HG03060 (cell line): ENCODE results near the gene ANTKMT.
"Not testable (repeated sequence)": the region's sequence is repeated elsewhere in the genome, so short reads cannot be mapped to it uniquely, and the experiment has no call there.

ENCODE experiments used
- ATAC-seq: cut with Tn5 transposase; IDR thresholded peaks from one replicate; pipeline ENCODE4 v1.9.1; 2021; ENCODE audit warnings: low read depth, moderate number of reproducible peaks; ENCODE audit not compliant: unreplicated experiment

Gene ANTKMT

DNA sequence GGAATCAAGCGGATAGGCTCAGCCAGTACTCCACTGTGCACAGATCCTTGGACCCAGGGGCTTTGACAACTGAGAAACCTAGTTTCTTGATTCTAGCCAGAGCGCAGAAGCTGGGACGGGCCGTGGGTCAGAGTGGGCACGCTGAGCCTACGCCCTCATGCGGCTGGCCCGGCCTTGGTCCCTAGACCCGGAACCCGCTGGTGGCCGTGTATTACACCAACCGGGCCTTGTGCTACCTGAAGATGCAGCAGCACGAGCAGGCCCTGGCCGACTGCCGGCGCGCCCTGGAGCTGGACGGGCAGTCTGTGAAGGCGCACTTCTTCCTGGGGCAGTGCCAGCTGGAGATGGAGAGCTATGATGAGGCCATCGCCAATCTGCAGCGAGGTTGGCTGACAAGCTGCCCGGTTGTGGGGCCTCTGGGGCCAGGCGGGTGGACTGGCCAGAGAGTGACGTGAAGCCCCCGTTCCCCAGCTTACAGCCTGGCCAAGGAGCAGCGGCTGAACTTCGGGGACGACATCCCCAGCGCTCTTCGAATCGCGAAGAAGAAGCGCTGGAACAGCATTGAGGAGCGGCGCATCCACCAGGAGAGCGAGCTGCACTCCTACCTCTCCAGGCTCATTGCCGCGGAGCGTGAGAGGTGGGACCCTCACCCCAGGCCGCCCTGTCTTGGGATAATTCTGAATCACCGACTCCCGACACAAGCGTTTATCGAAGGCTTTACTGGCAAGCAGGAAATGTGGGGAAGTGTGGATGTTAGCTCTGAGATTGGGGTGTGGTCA is 39.8 kb upstream of the ANTKMT start:
- no peak for ATAC-seq

DNA sequence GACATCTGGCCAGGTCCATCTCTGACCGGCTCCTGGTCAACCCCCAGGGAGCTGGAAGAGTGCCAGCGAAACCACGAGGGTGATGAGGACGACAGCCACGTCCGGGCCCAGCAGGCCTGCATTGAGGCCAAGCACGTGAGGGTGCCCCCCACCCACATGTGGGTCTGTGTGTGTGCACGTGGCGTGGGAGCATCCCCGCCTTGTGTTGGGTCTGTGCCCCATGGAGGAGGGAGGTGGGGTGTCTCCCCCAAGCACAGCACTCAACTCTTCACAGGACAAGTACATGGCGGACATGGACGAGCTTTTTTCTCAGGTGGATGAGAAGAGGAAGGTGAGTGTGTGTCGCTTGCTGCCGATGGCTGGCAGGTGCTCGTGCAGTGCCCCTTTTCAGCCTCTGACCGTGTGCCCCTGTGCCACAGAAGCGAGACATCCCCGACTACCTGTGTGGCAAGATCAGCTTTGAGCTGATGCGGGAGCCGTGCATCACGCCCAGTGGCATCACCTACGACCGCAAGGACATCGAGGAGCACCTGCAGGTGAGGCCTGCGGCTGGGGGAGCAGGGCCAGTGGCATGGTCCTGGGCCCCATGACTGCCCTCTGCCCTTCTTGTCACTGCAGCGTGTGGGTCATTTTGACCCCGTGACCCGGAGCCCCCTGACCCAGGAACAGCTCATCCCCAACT is 39.1 kb upstream of the ANTKMT start:
- no peak for ATAC-seq

DNA sequence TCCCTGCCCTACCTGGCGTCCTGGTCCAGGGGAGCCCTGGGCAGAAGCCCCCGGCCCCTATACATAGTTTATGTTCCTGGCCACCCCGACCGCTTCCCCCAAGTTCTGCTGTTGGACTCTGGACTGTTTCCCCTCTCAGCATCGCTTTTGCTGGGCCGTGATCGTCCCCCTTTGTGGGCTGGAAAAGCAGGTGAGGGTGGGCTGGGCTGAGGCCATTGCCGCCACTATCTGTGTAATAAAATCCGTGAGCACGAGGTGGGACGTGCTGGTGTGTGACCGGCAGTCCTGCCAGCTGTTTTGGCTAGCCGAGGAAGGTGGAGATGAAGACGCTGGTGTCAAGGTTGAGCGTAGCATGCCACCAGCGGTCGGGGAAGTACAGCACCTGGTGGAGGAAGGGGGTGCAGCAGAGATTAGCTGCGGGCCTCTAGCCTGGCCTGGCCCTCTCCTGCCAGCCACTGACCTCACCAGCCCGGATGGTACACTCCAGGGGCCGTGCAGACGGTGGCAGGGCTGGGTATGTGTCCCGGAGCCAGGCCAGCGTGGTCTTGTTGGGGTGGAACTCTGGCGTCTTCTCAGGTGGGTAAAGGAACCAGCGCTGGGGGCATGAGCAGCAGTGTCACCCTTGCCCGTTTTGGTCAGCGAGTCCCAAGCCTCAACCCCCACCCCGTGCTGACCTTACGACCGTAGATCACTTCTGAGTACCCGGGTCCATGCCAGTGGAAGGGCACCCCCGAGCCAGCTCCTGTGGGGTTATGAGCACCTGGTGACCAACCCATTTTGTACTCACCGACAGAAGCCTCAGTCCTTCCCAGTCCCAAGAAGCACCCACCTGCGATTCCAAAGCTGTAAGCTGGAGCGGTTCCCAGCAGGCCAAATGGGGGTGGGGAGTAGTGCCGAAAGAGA is 38.2 kb upstream of the ANTKMT start:
- no peak for ATAC-seq

DNA sequence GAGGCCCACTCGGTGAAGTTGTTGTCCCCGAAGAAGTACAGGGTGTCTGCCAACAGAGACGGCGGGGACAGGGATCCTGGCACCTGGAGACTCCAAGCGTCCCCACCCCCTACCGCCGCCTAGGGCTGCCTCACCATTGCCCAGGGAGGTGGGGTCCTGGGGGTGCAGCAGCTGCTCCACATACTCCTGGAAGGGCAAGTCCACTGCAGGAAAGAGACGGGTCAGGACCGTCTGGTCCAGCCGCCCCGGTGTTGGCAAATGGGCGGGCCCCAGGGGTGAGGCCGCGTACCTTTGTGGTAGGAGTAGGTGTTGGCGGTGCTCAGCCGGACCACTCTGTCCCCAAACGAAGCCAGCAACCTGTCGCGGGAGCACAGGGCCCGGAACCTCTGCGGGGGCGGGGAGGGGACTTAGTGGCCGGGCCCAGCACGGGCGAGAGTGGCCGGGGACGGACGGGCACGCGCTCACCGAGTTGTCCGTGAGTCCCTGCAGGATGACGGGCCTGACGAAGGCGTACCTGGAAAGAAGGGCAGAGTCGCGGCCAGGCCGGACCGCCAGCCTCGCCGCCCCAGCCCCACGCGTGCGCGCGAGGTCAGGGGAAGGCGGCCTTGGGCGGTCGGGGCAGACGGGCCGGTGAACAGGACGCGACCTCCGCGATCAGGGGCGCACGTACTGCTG is 37.4 kb upstream of the ANTKMT start:
- no peak for ATAC-seq

DNA sequence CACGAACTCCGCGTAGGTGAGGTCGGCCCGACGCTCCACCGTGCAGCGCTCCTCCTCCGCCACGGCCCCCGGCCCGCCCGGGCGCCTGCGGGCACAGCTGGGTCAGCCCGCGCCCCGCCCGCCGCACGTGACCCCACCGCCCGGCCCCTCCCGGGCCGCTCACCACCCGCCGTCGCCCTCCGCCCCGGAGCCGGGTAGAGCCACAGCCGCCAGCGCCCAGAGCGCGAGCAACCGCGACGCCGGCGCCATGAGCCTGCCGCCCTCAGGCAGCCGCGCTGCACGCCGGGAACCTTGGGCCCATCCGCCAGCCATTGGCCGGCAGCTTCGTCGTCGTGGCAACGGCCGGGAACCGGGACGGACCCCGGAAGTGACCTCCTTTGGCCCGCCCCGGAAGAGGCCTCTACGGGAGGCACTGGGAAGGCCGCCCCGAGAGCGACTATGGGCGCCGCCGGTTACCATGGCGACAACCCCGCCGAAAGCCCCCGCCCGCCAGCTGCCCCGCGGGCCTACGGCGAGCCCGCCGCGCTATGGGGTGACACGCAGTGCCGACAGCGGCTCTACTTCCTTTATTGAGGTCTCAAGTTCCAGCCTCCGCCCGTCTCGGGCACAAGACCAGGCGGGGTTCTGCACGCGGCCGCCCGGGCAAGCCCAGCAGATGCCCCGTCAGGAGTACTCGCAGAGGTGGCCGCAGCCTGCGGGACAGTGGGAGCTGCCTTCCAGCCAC is 36.7 kb upstream of the ANTKMT start, which contains the start of gene JMJD8:
Gene JMJD8 (minus strand): TSS at position 264 of the 724 bp plus-strand sequence. CDS start 15 bp downstream, at position 249.
- ATAC-seq: no peak

DNA sequence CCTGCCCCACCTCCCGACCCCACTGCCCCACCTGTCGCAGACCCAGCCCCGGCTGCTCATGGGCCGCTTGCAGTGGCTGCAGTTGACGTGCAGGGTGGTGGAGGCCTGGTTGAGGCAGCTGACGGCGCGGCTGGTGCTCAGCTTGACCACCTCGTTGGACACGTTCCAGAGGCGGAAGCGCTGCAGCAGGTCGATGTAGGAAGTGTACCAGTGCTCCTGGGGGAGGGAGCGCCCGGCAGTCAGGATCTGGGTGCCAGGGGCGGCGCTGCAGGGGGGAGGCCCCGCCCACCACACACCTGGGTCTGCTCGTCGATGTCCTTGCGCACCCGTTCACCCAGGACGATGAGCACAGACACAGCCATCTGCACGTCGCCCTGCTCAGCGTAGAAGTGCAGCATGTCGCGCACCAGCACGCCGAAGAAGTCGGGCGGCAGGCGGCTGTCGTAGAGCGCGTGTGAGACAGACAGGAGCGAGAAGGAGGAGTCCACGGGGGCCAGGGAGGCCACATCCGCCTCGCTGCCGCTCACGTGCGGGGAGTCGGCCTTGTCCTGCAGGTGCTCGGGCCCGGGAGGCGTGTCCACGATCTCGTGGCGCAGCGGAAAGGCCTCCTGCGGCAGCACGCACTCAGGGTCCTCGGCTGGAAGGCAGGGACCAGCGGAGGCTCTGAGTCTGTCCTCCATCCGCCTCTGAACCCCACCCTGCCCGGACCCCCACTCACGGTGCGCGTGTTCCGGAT is 35.8 kb upstream of the ANTKMT start:
- no peak for ATAC-seq

DNA sequence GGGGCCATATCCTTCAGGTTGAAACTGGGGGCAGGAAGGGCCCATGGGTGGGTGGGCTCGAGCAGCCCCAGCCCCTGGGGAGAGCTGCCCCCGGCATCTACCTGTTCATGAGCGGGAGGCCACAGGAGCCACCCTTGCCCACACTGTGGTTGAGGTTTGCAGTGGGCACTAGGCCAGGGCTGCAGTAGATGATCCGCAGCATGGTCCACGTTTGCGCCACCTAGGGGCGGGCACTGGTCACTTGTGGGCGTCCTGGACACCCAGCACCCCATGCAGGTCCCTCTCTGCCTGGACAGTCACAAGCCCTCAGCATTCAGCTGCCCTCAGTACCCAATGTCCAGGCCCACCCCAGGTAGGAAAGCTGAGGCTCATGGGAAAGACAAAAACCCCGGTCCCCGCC is 35.0 kb upstream of the ANTKMT start:
- no peak for ATAC-seq

DNA sequence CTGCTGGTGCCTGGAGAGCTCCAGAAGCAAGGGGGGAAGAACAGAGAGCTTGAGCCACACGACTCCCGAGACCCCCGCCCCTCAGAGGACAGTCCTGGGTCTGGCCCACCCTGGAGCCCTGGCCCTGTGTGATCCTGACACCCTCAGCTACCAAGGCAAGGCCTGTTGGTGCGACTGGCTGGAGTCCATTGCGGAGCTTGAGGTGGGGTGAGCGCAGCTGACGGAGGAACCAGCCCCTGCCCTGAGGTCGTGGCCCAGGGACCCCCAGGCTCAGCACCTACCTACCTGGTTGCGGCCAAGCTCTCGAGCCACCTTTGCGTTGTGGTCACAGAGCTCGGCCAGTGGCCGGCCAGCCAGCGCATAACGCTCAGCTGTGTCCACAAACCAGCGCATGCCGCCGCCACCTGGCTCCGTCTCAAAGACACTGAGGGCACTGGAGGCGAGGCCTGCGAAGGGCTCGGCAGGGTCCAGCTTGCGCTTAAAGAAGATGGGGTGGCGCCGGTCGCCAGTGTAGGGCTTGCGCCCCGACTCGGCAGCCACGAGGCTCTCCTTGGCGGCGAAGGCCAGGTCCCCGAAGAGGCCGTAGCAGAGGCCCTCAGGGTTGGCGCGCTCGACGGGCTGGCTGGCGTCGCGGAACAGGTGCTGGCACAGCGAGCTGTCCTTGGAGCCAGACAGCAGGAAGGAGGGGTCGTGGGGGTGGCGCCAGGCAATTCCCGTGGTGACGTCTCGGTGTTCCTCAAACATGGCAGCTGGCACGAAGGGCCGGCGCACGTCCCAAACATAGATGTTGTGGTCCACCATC is 34.3 kb upstream of the ANTKMT start:
- no peak for ATAC-seq

GRCh38 chr16:687499-687898 is 33.4 kb upstream of the ANTKMT start:
- ATAC-seq: no peak

GRCh38 chr16:689175-689897 is 31.6 kb upstream of the ANTKMT start:
- ATAC-seq: no peak

DNA sequence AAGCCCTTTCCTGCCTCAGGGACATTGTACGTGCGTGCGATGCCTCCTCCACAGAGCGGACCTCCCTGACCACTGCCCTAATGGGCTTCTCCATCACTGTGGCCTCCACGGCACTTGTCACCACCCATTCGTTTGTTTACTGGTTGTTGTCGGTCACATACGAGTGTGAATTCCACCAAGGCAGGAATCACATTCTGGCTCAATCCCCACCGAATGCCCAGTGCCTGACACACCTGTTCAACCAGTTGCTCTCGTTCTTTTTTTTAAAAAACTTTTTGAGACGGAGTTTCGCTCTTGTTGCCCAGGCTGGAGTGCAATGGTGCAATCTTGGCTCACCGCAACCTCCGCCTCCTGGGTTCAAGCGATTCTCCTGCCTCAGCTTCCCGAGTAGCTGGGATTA is 29.7 kb upstream of the ANTKMT start:
- not testable (repeated sequence) for ATAC-seq

GRCh38 chr16:692356-693108 is 28.4 kb upstream of the ANTKMT start:
- no peak for ATAC-seq

DNA sequence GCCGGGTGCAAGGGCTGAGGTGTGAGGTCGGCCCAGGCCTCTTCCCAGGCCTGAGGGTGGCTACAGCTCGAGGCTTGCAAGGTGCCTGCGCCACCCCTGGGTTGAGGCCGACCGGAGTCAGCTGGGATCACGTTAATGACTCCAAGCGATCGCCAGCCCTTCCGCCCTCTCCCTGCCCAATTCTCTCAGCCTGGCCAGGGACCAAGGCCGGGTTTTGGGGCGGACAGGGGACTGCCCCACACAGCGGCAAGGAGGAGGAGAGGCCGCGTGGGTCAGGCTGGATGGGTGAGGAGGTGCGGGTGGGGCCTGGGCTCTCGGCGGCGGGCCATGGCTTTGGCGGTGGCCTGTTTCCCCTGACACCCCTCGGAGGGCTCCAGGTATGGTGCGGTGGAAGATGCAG is 27.6 kb upstream of the ANTKMT start:
- no peak for ATAC-seq

DNA sequence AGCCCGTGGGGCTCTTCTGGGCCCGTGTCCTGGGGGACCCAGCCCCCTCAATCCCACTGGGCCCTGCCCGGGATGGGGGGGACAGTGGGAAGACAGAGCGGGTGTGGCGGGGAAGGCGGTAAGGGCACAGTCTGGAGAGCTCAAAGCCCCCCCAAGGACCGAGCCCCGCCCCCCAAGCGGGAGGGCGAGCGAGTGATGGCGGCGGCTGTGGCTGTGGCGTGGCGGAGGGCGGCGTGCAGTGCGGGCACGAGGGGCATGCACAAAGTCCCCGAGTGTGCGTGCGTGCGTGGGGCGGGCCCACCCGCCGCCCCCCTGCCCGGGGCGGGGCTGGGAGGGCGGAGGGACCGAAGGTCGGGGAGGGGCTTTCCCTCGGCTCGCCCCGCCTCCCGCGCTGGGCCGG is 27.2 kb upstream of the ANTKMT start:
- ATAC-seq: no peak

DNA sequence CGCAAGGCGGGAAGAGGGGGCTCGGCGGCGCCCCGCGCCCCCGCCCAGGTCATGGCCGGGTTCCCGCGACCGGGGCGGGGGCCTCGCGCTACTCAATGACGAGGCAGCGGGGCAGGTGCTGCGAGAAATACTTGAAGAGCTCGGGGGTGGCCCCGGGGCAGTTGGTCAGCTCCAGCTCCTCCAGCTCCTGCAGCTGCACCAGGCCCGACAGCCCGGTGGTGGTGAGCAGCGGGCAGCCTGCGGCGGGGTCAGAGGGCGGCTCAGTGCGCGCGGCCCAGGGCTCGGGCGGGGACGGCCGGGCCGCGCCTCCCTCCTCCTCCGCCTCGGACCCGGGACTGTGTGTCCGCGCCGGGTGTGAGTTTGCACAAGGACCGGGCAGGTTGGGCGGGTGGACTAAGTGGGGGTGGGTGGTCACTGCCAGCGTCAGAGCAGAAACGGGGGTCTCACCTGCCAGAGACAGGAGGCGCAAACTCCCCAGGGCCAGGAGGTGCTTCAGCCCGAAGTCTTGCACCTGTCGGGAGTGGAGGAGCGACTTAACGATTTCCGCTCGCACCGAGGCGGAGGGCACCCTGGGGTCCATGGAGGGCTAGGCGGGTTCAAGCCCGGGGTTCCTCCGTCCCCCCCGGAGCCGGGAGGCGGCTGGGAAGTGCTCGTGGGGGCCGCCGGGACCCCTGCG is 26.6 kb upstream of the ANTKMT start:
- no peak for ATAC-seq

DNA sequence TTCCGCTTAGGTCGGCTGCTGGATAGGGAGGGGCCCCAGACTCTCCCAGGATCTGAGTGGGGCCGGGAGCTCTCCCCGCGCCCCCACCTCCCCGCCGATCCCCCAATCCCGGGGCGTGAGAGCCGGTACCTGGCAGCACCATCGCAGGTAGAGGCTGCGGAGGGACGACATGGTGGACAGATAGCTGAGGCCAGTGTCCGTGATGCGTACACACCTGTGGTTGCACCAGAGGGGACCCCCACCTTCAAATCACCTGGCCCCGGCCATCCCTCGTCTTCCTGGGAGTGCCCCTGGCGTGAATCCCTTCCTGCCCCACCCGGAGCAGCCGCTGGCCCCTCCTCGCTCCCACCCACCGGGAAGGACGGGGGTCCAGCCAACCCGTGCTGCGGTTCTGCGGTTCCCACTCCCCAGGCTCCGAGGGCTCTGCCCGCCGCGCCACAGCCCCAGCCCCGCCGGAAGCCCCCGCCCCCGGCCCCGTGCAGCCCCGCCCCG is 26.0 kb upstream of the ANTKMT start:
- no peak for ATAC-seq
